Activated CD4-positive, CD25-positive, alpha-beta regulatory T cell treated with anti-CD3 and anti-CD28 coated beads, Interleukin-2, amount 50 U/mL, for 24 hours (primary cell): ENCODE data around the gene SLITRK5.

Experiments used
- ATAC-seq, 2 donors: fragments of 150-1000 bp; cut with Tn5 transposase; one replicate each; pipeline ENCODE4 v1.10.0; 2021; ENCODE audit warnings: mild to moderate bottlenecking in 1 of 2, moderate library complexity in 1 of 2

SLITRK5 gene, protein sequence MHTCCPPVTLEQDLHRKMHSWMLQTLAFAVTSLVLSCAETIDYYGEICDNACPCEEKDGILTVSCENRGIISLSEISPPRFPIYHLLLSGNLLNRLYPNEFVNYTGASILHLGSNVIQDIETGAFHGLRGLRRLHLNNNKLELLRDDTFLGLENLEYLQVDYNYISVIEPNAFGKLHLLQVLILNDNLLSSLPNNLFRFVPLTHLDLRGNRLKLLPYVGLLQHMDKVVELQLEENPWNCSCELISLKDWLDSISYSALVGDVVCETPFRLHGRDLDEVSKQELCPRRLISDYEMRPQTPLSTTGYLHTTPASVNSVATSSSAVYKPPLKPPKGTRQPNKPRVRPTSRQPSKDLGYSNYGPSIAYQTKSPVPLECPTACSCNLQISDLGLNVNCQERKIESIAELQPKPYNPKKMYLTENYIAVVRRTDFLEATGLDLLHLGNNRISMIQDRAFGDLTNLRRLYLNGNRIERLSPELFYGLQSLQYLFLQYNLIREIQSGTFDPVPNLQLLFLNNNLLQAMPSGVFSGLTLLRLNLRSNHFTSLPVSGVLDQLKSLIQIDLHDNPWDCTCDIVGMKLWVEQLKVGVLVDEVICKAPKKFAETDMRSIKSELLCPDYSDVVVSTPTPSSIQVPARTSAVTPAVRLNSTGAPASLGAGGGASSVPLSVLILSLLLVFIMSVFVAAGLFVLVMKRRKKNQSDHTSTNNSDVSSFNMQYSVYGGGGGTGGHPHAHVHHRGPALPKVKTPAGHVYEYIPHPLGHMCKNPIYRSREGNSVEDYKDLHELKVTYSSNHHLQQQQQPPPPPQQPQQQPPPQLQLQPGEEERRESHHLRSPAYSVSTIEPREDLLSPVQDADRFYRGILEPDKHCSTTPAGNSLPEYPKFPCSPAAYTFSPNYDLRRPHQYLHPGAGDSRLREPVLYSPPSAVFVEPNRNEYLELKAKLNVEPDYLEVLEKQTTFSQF

DNA sequence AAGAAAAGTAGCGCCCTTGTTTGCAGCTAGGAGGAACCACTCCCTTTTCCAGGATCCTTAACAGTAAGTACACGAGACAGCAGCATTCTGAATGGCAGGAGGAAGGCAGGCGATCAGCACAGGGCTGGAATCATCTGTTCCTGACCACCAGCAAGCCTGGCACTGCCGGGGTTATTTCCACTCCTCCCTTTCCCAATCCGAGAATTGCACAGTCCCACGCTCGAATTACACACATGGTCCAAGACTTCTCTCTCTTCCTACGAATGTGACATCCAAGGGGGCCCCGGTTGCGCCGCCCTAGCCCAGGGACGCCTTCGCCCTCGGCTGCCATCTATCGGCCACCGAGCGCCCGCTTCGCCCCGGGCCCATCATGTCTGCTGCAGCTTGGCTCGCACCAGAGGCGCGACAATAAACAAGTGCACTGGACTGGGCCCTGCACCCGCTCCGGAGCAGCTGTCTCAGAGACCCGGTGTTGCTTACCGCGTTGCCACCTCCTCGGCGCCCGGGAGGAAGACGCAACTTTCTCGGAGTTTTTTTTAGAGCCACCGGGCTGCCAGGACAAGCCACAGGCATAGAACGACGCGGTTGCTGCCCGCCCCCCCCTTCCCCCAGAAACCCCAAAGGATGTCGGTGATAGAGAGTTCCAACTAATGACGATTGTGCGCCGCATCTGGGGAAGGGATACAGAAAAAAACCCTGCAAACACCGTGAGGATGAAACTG, at the start of gene SLITRK5:
TSS of gene SLITRK5 (plus strand) at position 341 of the 722 bp plus-strand sequence. CDS start 4,018 bp downstream, outside the sequence.
- ATAC-seq, result peak; percentile 73 to 79

DNA sequence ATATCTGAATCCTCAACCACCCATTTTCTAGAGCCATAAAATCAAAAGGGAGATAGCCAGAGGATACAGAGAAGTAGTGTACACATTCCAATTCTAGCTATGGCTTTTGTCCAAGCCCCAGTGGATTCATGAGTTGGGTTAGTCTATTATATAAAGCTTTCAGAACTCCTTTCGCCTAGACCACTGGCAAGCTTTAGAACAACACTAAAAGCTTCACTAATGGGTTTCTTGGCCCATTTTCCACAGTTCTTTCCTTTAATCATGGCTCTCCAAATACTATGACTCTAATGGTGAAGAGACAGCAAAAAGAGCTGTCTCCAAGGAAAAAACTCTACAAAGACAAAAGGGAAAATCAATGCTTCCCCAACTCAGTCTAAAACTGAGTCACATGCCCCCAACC, 48.2 kb upstream of the SLITRK5 start:
- no peak for ATAC-seq

DNA sequence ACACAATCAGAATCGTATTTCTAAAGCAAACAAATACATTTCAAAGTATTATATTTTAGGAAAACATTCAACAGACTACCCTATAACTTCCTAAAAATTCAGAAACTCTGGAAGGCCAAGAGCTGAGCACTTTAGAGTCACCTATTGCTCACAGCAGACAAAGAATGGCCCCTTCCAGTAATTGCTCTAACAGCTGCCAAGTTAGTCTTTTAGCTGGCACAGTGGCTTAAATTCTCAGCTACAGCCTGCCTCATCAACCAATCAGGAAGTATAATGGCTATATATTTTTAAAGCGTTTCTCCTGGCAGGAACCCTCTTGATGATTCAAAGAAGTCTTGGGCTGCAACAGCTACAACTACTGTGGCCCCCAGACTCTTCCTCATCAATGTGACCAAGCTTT, 14.9 kb upstream of the SLITRK5 start:
- no peak for ATAC-seq

DNA sequence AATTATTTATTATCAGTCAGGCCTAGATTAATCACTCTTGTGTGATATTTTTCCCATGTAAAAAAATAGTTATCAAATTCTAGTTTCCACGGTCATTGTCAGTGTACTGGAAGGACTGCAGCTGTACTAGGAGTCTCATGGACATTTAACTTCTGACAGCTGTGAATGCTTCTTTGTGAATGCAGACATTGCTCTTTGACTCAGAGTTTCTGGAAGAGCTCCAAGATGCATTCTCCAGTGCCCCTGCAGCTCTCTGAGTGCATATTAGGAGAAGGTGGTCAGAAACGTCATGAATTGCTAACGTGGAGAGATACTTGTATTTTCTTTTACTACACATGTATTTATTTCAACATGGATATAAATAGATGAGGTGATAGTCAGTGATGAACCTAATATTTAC, 9.7 kb upstream of the SLITRK5 start:
- ATAC-seq, result no peak

DNA sequence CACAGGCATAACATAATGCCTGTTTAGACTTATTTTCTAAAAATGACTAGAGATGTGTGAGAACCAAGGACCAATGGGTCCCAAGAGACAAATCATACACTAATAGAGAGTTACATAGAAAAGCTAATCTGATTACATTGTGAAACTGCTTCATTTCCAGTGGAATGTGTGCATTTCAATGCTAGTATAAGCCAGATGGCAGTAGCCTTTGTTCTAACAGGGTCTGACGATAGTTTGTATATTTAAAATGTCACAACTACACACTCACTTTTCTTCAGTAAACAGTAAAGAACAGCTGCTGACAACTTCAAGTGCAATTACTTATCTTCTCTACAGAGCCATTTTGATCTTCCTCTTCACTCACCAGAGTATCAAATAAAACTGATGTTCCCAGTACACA, 4.3 kb upstream of the SLITRK5 start:
- ATAC-seq, result no peak

DNA sequence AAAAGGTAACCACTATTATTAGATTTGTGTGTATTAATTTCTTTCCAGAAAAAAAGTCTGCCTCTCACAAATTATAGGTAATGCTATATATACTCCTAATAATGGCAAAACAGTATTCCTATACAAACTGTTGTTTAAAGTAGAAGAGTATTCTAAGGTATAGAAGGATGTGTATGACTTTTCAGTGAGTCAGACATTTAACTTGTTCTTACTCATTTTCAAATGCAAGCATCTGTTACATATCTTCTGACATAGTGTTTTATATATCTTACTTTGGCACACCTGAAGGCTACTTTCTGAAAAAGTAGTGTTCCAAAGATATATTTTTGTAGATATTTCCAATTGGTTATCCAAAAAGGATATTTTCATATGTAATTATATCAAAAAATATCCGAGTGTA, 3.5 kb upstream of the SLITRK5 start:
- ATAC-seq, result no peak

DNA sequence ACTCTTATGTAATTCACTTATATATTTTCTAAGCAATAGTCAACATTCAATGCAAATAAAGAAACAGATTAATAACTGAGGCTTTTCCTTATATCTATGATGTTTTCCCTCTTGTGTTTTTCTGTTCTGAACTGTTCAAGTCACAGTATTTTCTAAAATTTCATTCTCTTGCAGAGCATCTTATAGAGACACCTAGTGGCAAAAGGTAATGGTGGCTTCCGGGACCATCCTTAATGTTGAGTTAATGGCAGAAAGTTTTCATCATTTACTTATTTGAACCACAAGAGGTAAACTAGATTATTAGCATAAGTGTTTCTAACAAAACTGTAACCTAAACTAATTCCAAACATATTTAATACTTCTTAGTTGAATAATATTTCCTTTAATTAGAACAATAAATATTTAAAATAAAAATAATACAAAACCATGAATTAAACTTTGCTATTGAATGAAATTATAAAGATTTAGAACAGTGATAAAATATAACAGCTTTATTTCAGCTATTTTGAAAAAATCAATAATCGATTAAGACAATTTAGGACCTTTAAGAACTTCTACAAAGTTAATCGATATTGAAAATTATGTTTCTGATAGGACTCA, 1.7 kb upstream of the SLITRK5 start:
- ATAC-seq, result no peak

DNA sequence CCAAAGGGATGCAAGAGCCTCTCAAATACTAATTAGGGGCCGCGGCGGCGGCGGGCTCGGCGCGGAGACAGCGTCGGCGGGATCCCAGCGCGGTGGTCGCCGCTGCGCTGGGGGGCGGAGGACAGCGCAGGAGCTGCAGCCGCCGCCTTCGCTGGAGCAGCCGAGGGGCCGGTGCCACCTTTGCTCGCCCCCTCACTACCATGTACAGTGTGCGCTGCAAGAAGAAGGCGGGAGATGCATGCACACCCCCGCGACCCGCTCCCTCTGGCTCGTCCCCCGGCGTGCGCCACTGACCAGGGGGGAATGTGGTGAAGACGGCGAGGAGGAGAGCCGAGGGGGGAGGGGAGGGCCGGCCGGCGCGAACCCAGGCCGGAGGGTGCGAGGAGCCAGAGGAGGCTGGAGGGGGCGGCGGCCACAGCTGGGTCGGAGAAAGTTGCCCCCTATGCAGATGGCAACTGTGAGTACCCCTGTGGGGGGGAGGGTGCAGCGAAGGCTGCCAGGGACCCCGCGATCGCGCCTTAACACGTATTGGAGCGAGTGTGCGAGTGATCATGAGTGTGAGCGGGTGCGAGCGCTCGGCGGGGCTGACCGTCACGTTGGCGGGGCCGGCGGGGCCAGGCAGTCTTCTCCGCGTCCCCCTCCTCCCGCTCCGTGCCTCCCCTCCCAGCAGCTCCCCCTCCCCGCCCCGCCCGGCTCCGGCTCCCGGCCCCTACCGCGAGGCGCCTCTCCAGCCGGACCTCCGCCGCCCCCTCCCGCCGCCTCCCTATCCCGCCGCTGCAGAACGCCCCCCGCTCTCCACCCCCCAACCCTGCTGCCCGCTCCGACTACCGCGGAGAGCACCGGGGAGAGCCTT, 808 bp downstream of the SLITRK5 start:
- ATAC-seq, result no peak

DNA sequence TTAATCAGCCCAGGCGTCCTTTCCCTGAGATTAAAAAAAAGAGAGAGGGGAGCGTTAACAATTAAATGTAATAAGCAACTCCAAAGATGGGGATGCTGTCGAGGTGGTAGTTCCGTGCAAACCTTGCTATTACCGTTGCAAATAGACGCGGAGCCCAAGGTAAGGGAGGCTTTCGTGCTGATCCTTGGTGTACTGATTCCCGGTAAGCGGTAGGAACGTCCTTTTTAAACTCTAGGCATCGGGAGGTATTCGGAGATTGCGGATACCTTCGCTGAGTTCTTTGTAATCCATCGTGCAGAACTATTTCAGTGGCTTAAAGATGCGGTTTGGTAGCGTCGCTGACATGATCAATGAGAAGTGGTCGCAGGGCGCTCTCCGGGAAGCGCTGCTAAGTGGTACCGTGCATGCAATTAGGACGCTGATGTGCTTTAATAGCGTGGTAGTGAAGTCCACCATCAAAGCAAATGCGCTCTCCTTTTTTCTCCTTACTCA, 3.1 kb downstream of the SLITRK5 start:
- ATAC-seq, result no peak

DNA sequence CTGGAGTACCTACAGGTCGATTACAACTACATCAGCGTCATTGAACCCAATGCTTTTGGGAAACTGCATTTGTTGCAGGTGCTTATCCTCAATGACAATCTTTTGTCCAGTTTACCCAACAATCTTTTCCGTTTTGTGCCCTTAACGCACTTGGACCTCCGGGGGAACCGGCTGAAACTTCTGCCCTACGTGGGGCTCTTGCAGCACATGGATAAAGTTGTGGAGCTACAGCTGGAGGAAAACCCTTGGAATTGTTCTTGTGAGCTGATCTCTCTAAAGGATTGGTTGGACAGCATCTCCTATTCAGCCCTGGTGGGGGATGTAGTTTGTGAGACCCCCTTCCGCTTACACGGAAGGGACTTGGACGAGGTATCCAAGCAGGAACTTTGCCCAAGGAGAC, 4.7 kb downstream of the SLITRK5 start:
- no peak for ATAC-seq

DNA sequence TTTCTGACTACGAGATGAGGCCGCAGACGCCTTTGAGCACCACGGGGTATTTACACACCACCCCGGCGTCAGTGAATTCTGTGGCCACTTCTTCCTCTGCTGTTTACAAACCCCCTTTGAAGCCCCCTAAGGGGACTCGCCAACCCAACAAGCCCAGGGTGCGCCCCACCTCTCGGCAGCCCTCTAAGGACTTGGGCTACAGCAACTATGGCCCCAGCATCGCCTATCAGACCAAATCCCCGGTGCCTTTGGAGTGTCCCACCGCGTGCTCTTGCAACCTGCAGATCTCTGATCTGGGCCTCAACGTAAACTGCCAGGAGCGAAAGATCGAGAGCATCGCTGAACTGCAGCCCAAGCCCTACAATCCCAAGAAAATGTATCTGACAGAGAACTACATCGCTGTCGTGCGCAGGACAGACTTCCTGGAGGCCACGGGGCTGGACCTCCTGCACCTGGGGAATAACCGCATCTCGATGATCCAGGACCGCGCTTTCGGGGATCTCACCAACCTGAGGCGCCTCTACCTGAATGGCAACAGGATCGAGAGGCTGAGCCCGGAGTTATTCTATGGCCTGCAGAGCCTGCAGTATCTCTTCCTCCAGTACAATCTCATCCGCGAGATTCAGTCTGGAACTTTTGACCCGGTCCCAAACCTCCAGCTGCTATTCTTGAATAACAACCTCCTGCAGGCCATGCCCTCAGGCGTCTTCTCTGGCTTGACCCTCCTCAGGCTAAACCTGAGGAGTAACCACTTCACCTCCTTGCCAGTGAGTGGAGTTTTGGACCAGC, 5.3 kb downstream of the SLITRK5 start:
- ATAC-seq, result no peak

DNA sequence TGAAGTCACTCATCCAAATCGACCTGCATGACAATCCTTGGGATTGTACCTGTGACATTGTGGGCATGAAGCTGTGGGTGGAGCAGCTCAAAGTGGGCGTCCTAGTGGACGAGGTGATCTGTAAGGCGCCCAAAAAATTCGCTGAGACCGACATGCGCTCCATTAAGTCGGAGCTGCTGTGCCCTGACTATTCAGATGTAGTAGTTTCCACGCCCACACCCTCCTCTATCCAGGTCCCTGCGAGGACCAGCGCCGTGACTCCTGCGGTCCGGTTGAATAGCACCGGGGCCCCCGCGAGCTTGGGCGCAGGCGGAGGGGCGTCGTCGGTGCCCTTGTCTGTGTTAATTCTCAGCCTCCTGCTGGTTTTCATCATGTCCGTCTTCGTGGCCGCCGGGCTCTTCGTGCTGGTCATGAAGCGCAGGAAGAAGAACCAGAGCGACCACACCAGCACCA, 5.9 kb downstream of the SLITRK5 start:
- ATAC-seq, result no peak

DNA sequence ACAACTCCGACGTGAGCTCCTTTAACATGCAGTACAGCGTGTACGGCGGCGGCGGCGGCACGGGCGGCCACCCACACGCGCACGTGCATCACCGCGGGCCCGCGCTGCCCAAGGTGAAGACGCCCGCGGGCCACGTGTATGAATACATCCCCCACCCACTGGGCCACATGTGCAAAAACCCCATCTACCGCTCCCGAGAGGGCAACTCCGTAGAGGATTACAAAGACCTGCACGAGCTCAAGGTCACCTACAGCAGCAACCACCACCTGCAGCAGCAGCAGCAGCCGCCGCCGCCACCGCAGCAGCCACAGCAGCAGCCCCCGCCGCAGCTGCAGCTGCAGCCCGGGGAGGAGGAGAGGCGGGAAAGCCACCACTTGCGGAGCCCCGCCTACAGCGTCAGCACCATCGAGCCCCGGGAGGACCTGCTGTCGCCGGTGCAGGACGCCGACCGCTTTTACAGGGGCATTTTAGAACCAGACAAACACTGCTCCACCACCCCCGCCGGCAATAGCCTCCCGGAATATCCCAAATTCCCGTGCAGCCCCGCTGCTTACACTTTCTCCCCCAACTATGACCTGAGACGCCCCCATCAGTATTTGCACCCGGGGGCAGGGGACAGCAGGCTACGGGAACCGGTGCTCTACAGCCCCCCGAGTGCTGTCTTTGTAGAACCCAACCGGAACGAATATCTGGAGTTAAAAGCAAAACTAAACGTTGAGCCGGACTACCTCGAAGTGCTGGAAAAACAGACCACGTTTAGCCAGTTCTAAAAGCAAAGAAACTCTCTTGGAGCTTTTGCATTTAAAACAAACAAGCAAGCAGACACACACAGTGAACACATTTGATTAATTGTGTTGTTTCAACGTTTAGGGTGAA, 6.6 kb downstream of the SLITRK5 start:
- ATAC-seq, result peak; percentile 7 to 56

DNA sequence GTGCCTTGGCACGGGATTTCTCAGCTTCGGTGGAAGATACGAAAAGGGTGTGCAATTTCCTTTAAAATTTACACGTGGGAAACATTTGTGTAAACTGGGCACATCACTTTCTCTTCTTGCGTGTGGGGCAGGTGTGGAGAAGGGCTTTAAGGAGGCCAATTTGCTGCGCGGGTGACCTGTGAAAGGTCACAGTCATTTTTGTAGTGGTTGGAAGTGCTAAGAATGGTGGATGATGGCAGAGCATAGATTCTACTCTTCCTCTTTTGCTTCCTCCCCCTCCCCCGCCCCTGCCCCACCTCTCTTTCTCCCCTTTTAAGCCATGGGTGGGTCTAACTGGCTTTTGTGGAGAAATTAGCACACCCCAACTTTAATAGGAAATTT, 7.2 kb downstream of the SLITRK5 start:
- no peak for ATAC-seq

DNA sequence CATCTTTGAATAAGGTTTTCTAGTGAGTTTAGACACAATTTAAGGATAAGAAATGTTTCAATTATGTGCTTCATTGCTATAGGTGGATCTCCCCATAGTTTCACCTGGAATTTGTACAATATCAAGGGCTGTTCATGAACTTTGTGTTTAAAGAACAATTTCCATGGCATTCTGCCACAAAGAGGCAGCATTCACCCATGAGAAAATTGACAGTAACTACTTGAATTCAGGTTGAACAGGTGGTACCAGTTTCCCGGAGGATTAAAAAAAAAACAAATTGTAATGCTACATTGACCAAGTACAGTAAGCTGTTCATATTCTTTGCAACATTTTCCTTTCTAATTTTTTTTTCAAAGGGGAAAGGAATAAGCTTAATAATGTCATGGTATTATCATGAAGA, 9.1 kb downstream of the SLITRK5 start:
- no peak for ATAC-seq

DNA sequence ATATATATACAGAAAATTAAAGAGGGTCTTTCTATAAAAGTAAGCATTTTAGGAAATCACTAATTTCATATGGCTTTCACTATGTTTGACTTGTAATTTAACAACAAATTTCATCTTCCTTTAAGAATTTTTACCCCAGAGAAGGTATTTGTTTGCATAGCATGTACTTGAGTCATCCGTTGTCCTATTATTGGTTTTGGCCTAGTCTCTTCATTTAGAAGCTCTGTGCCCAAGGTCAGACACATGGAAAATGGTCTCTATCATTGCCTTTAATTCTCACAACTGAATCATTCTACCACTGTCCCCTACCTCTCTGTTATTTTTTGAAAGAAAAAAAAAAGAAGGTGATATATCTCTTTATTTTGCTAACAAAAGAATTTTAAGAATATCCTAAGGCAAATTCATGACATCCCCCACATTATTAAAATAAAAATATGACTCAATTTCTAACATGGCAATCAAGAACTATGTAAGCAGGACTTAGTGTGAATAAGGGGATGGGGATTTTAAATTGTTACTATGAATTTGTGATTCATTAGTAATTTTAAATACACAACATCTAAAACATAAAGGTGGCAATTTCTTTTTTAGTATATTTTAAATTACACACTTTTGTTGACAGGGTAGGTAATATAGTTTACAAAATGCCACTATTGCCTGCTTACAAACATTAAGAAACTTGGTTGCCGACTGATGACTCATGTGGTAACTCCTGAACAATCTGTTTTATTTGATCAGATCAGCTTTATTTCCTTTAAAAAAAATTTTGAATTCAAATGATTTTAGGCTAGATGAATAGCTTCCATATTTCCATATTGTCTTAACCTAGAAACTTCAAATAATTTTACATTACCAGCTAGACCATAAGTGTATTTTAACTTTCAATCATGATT, 13.9 kb downstream of the SLITRK5 start:
- ATAC-seq, result no peak

DNA sequence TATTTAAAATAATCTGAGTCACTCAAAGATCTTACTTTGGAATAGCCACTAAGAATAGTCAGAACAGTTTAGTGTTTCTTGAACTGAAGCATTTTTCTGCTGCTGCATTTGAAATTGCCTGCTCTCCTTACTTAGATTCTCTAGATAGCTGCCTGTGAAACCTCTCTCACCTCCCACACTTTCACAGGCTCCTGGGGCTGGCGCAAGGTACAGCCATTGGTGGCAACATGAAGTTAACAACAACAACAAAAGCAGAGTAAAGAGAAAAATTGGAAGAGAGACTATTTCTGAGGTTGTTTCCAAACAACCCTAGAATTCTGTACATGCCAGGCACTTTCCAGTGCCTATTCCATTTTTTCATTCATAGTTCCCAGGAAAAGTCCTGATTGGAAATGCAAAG, 25.3 kb downstream of the SLITRK5 start:
- no peak for ATAC-seq

DNA sequence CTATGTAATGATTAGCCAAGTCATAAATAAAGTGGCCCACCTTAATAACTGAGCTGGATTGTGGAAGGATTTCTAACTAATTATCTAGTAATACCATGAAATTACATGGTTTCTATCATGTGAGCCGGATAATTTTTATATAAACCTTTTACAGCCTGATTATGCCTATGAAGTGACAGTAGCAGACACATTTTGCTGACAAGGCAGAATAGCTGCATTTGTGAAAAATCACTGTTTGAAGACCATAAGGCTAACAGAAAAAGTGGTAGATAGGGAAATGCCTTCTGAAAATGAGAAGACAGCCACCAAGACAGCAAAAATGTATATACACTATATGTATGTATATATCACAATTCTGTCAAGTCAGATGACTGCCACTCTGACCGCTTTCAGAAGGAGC, 27.1 kb downstream of the SLITRK5 start:
- ATAC-seq, result no peak
